Activated CD4-positive, alpha-beta T cell treated with anti-CD3 and anti-CD28 coated beads, Interleukin-2, amount 10 ng/mL, durations not matched to agents 7 days and 5 days (primary cell): Measurements from ENCODE around the gene CREM. TPM values are rescaled to one million over a fixed set of nuclear protein-coding genes. Genes with fewer than 3 reads are reported as not detected.
A peak's percentile ranks its signal among the peaks of the same experiment; 100 is the strongest.

Experiments used
- CTCF ChIA-PET: fragments of 350-600 bp; sonication (Branson Sonifier 250); formaldehyde crosslinking; loops from one replicate; lab custom pipeline; 2021; ENCODE audit warnings: antibody characterized with exemption; lab: Charles Lee
- POLR2A ChIA-PET: fragments of 350-600 bp; sonication (Branson Sonifier 250); formaldehyde crosslinking; loops from one replicate; lab custom pipeline; 2021; ENCODE audit warnings: antibody characterized with exemption; lab: Charles Lee
- DNase-seq: peaks from one replicate; pipeline ENCODE4 v3.0.0-alpha.2; 2020
- H3K27ac Mint-ChIP-seq: one replicate; pipeline ENCODE4 v1.8.0; 2021; ENCODE audit warnings: mild to moderate bottlenecking, moderate library complexity, mixed read lengths
- H3K27me3 Mint-ChIP-seq: one replicate; pipeline ENCODE4 v1.8.0; 2021; ENCODE audit warnings: mixed read lengths
- H3K36me3 Mint-ChIP-seq: one replicate; pipeline ENCODE4 v1.8.0; 2021; ENCODE audit warnings: low read depth, mixed read lengths
- H3K4me1 Mint-ChIP-seq: one replicate; pipeline ENCODE4 v1.8.0; 2021; ENCODE audit warnings: mixed read lengths
- H3K4me3 Mint-ChIP-seq: one replicate; pipeline ENCODE4 v1.8.0; 2021; ENCODE audit warnings: mild to moderate bottlenecking, moderate library complexity, mixed read lengths
- H3K9me3 Mint-ChIP-seq: one replicate; pipeline ENCODE4 v1.8.0; 2021; ENCODE audit warnings: mixed read lengths
- total RNA-seq, 2 experiments: library from RNA; stranded (reverse); gene quantifications; one replicate each; pipeline ENCODE4 v1.2.3, GENCODE V29; 2021

Gene CREM
- total RNA-seq, 2 experiments from 2014 or later, result 48.7 to 51.6 TPM

- H3K4me3 Mint-ChIP-seq, result no peak overlapping the region
- H3K4me1 Mint-ChIP-seq, result peaks cover 30% of the 10 kb centered on the region
- no peak for DNase-seq
- H3K9me3 Mint-ChIP-seq, result no peaks in the 10 kb centered on the region
- no peak overlapping the region for H3K27ac Mint-ChIP-seq
- H3K27me3 Mint-ChIP-seq, result no peaks in the 10 kb centered on the region
- POLR2A ChIA-PET, result no interaction called here
- CTCF ChIA-PET, result interaction anchor here (1.4 kb wide), 1 partner anchor 10 kb away, joined by 3 read pairs; no protein-coding TSS in a partner anchor
- peaks cover 8% of the 10 kb centered on the region for H3K36me3 Mint-ChIP-seq
These were observed 13.5 kb downstream of the CREM start for GRCh38 chr10:35140126-35140525.

GRCh38 chr10:35140727-35141126 is 14.1 kb downstream of the CREM start:
- H3K27me3 Mint-ChIP-seq, result no peaks in the 10 kb centered on the region
- ChIA-PET CTCF (no interaction called here), POLR2A (no interaction called here)
- H3K9me3 Mint-ChIP-seq, result no peaks in the 10 kb centered on the region
- peaks cover 27% of the 10 kb centered on the region for H3K4me1 Mint-ChIP-seq
- no peak overlapping the region for H3K4me3 Mint-ChIP-seq
- H3K36me3 Mint-ChIP-seq, result peaks cover 11% of the 10 kb centered on the region
- DNase-seq, result no peak
- H3K27ac Mint-ChIP-seq, result no peak overlapping the region

GRCh38 chr10:35150308-35150707 is 23.7 kb downstream of the CREM start:
- Mint-ChIP-seq H3K27me3 (no peaks in the 10 kb centered on the region), H3K27ac (peak overlapping the region; percentile 85), H3K36me3 (peaks cover 23% of the 10 kb centered on the region), H3K9me3 (no peaks in the 10 kb centered on the region), H3K4me3 (peak overlapping the region; percentile 41), H3K4me1 (peaks cover 56% of the 10 kb centered on the region)
- POLR2A ChIA-PET, result no interaction called here
- CTCF ChIA-PET, result interaction anchor here (0.8 to 1.8 kb wide), 8 partner anchors 11 to 180 kb away, joined by 3 to 11 read pairs (median 4); partner anchors contain the start of gene CREM
- no peak for DNase-seq

- CTCF ChIA-PET, result no interaction called here
- no peaks in the 10 kb centered on the region for H3K27me3 Mint-ChIP-seq
- peaks cover 30% of the 10 kb centered on the region for H3K36me3 Mint-ChIP-seq
These were observed 26.3 kb downstream of the CREM start for GRCh38 chr10:35152992-35153391.

GRCh38 chr10:35153716-35154115 is 27.1 kb downstream of the CREM start:
- peaks cover 31% of the 10 kb centered on the region for H3K36me3 Mint-ChIP-seq
- POLR2A ChIA-PET, result interaction anchor here (0.6 kb wide), 1 partner anchor 18 kb away, joined by 3 read pairs; no protein-coding TSS in a partner anchor

More at GRCh38 chr10:35152992-35153391, 26.3 kb downstream of the CREM start:
- Mint-ChIP-seq H3K4me1 (peaks cover 50% of the 10 kb centered on the region), H3K9me3 (no peaks in the 10 kb centered on the region), H3K4me3 (no peak overlapping the region), H3K27ac (no peak overlapping the region)
- POLR2A ChIA-PET, result interaction anchor here (0.6 kb wide), 1 partner anchor 19 kb away, joined by 3 read pairs; no protein-coding TSS in a partner anchor
- no peak for DNase-seq

GRCh38 chr10:35160743-35161142 is 34.1 kb downstream of the CREM start:
- no peak for DNase-seq
- Mint-ChIP-seq H3K4me1 (no peaks in the 10 kb centered on the region), H3K27me3 (no peaks in the 10 kb centered on the region), H3K36me3 (peaks cover 25% of the 10 kb centered on the region), H3K27ac (no peak overlapping the region), H3K4me3 (no peak overlapping the region), H3K9me3 (peaks cover 2% of the 10 kb centered on the region)
- ChIA-PET CTCF (interaction anchor here (1.6 kb wide), 1 partner anchor 34 kb away, joined by 4 read pairs; the partner anchor contains the start of gene CREM), POLR2A (no interaction called here)

More at GRCh38 chr10:35153716-35154115, 27.1 kb downstream of the CREM start:
- peaks cover 2% of the 10 kb centered on the region for H3K9me3 Mint-ChIP-seq
- CTCF ChIA-PET, result interaction anchor here (0.9 to 1.6 kb wide), 3 partner anchors 12 to 42 kb away, joined by 3 to 7 read pairs (median 4); no protein-coding TSS in a partner anchor
- no peak for DNase-seq
- H3K27ac Mint-ChIP-seq, result no peak overlapping the region
- H3K27me3 Mint-ChIP-seq, result no peaks in the 10 kb centered on the region
- H3K4me1 Mint-ChIP-seq, result peaks cover 43% of the 10 kb centered on the region
- no peak overlapping the region for H3K4me3 Mint-ChIP-seq

GRCh38 chr10:35161906-35162305 is 35.3 kb downstream of the CREM start:
- H3K27me3 Mint-ChIP-seq, result no peaks in the 10 kb centered on the region
- DNase-seq, result no peak
- H3K4me3 Mint-ChIP-seq, result no peak overlapping the region
- no peaks in the 10 kb centered on the region for H3K4me1 Mint-ChIP-seq
- CTCF ChIA-PET, result interaction anchor here (1.4 kb wide), 2 partner anchors 10 to 12 kb away, joined by 4 read pairs; no protein-coding TSS in a partner anchor
- H3K9me3 Mint-ChIP-seq, result peaks cover 2% of the 10 kb centered on the region
- H3K27ac Mint-ChIP-seq, result no peak overlapping the region
- peaks cover 21% of the 10 kb centered on the region for H3K36me3 Mint-ChIP-seq
- POLR2A ChIA-PET, result no interaction called here

GRCh38 chr10:35165136-35165535 is 38.5 kb downstream of the CREM start:
- DNase-seq, result no peak
- ChIA-PET CTCF (interaction anchor here (0.6 to 2.9 kb wide), 3 partner anchors 31 to 71 kb away, joined by 3 to 10 read pairs (median 3); no protein-coding TSS in a partner anchor), POLR2A (no interaction called here)
- Mint-ChIP-seq H3K4me1 (no peaks in the 10 kb centered on the region), H3K9me3 (no peaks in the 10 kb centered on the region), H3K4me3 (no peak overlapping the region), H3K27ac (no peak overlapping the region), H3K36me3 (peaks cover 17% of the 10 kb centered on the region), H3K27me3 (no peaks in the 10 kb centered on the region)

GRCh38 chr10:35165811-35166210 is 39.2 kb downstream of the CREM start:
- DNase-seq, result no peak
- H3K36me3 Mint-ChIP-seq, result peaks cover 17% of the 10 kb centered on the region
- CTCF ChIA-PET, result interaction anchor here (2.1 to 2.9 kb wide), 2 partner anchors 17 to 30 kb away, joined by 4 to 10 read pairs; no protein-coding TSS in a partner anchor
- POLR2A ChIA-PET, result no interaction called here
- H3K4me1 Mint-ChIP-seq, result no peaks in the 10 kb centered on the region
- no peak overlapping the region for H3K27ac Mint-ChIP-seq
- no peaks in the 10 kb centered on the region for H3K9me3 Mint-ChIP-seq
- H3K4me3 Mint-ChIP-seq, result no peak overlapping the region
- no peaks in the 10 kb centered on the region for H3K27me3 Mint-ChIP-seq

GRCh38 chr10:35166607-35167006 is 40.0 kb downstream of the CREM start:
- Mint-ChIP-seq H3K4me3 (no peak overlapping the region), H3K4me1 (no peaks in the 10 kb centered on the region), H3K36me3 (peaks cover 16% of the 10 kb centered on the region), H3K27ac (no peak overlapping the region), H3K27me3 (no peaks in the 10 kb centered on the region), H3K9me3 (no peaks in the 10 kb centered on the region)
- DNase-seq, result no peak
- CTCF ChIA-PET, result interaction anchor here (0.7 to 2.9 kb wide), 5 partner anchors 8 to 50 kb away, joined by 3 to 10 read pairs (median 3); no protein-coding TSS in a partner anchor
- POLR2A ChIA-PET, result no interaction called here

- no peaks in the 10 kb centered on the region for H3K9me3 Mint-ChIP-seq
- H3K27me3 Mint-ChIP-seq, result no peaks in the 10 kb centered on the region
- no peak overlapping the region for H3K4me3 Mint-ChIP-seq
- H3K27ac Mint-ChIP-seq, result no peak overlapping the region
- CTCF ChIA-PET, result interaction anchor here (1.2 to 2.9 kb wide), 3 partner anchors 18 to 50 kb away, joined by 3 to 10 read pairs (median 4); no protein-coding TSS in a partner anchor
- H3K36me3 Mint-ChIP-seq, result peaks cover 10% of the 10 kb centered on the region
- no peak for DNase-seq
- POLR2A ChIA-PET, result no interaction called here
- no peaks in the 10 kb centered on the region for H3K4me1 Mint-ChIP-seq
These were observed 40.7 kb downstream of the CREM start for GRCh38 chr10:35167342-35167741.

GRCh38 chr10:35172146-35172545 is 45.5 kb downstream of the CREM start:
- Mint-ChIP-seq H3K36me3 (peaks cover 13% of the 10 kb centered on the region), H3K27ac (no peak overlapping the region), H3K9me3 (no peaks in the 10 kb centered on the region), H3K4me3 (no peak overlapping the region), H3K4me1 (peaks cover 1% of the 10 kb centered on the region), H3K27me3 (no peaks in the 10 kb centered on the region)
- POLR2A ChIA-PET, result interaction anchor here (0.5 kb wide), 1 partner anchor 19 kb away, joined by 3 read pairs; no protein-coding TSS in a partner anchor
- CTCF ChIA-PET, result interaction anchor here (0.8 to 3.8 kb wide), 7 partner anchors 8 to 45 kb away, joined by 3 to 14 read pairs (median 4); no protein-coding TSS in a partner anchor
- DNase-seq, result no peak

- H3K9me3 Mint-ChIP-seq, result no peaks in the 10 kb centered on the region
- no peak overlapping the region for H3K4me3 Mint-ChIP-seq
- POLR2A ChIA-PET, result no interaction called here
- H3K4me1 Mint-ChIP-seq, result peaks cover 1% of the 10 kb centered on the region
- H3K27me3 Mint-ChIP-seq, result no peaks in the 10 kb centered on the region
- DNase-seq, result no peak
- peaks cover 13% of the 10 kb centered on the region for H3K36me3 Mint-ChIP-seq
- CTCF ChIA-PET, result interaction anchor here (1.0 to 3.8 kb wide), 6 partner anchors 8 to 46 kb away, joined by 3 to 14 read pairs (median 4); no protein-coding TSS in a partner anchor
- no peak overlapping the region for H3K27ac Mint-ChIP-seq
These were observed 45.9 kb downstream of the CREM start for GRCh38 chr10:35172574-35172973.
